Measurements from ENCODE around the gene PRRG2.

- TF ChIP-seq, protein P1, sequence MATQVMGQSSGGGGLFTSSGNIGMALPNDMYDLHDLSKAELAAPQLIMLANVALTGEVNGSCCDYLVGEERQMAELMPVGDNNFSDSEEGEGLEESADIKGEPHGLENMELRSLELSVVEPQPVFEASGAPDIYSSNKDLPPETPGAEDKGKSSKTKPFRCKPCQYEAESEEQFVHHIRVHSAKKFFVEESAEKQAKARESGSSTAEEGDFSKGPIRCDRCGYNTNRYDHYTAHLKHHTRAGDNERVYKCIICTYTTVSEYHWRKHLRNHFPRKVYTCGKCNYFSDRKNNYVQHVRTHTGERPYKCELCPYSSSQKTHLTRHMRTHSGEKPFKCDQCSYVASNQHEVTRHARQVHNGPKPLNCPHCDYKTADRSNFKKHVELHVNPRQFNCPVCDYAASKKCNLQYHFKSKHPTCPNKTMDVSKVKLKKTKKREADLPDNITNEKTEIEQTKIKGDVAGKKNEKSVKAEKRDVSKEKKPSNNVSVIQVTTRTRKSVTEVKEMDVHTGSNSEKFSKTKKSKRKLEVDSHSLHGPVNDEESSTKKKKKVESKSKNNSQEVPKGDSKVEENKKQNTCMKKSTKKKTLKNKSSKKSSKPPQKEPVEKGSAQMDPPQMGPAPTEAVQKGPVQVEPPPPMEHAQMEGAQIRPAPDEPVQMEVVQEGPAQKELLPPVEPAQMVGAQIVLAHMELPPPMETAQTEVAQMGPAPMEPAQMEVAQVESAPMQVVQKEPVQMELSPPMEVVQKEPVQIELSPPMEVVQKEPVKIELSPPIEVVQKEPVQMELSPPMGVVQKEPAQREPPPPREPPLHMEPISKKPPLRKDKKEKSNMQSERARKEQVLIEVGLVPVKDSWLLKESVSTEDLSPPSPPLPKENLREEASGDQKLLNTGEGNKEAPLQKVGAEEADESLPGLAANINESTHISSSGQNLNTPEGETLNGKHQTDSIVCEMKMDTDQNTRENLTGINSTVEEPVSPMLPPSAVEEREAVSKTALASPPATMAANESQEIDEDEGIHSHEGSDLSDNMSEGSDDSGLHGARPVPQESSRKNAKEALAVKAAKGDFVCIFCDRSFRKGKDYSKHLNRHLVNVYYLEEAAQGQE (IDR thresholded peaks at IDR 0.05; ENCODE audit: insufficient read depth in 1 of 2, low read depth in 2 of 2, low read length in 2 of 2), result no peak
- no peak for TF ChIP-seq SIN3A (IDR thresholded peaks at IDR 0.05; ENCODE audit: borderline replicate concordance, insufficient read depth, low read length)
- no peak for TF ChIP-seq POLR2AphosphoS5 (IDR thresholded peaks at IDR 0.05; ENCODE audit: low read depth, low read length)
- TF ChIP-seq TAF1 (IDR thresholded peaks at IDR 0.05; ENCODE audit: borderline replicate concordance, insufficient read depth, low read length), result no peak
Observed at GRCh38 chr19:49574206-49574755, 6.8 kb upstream of the PRRG2 start.

All from PFSK-1 (cell line).